K562 (cell line): ENCODE measurements around the gene ANKRD11. TPM values are rescaled to one million over a fixed set of nuclear protein-coding genes. Genes with fewer than 3 reads are reported as not detected.

Experiments used
- ATAC-seq: fragments of 200-7000 bp; cut with Tn5 transposase; 3 replicates; pipeline ENCODE4 v1.9.1; 2020; ENCODE audit warnings: moderate library complexity
- BruUV-seq: library from RNA; stranded (reverse); fragments of 400-500 nt; replicated peaks from 2 replicates; lab custom pipeline; 2021; lab: Mats Ljungman, UMichigan
- CTCF ChIA-PET: fragments of 300-600 bp; formaldehyde crosslinking; extraction: SDS; loops from one replicate; lab custom pipeline; 2021; ENCODE audit warnings: low intra/inter-chr PET ratio; lab: Yijun Ruan, JAX
- POLR2A ChIA-PET: fragments of 300-600, 350-650 bp; sonication (Branson Sonifier 250); formaldehyde crosslinking; extraction: SDS; loops from one replicate; lab custom pipeline; 2021; ENCODE audit warnings: antibody characterized with exemption, inconsistent platforms; lab: Yijun Ruan, JAX
- DNase-seq, 4 experiments: peaks; one replicate each; pipeline versions ENCODE4 v3.0.0 to v3.0.0-alpha.2; 2011 to 2018; ENCODE audit warnings: low spot score in 3 of 4, mixed read lengths in 3 of 4; ENCODE audit errors: extremely low read depth in 1 of 4
- FAIRE-seq: peaks from 2 replicates; lab custom pipeline; 2011; peaks lifted over from hg19 to GRCh38; lab: Jason Lieb, UNC
- H2AFZ ChIP-seq: 2 replicates; pipeline ENCODE4 v1.6.0; 2011; ENCODE audit warnings: low read depth, low read length, control low read depth, inconsistent platforms
- H3K27ac ChIP-seq: fragments of 200-600 bp; 3 replicates; pipeline ENCODE4 v1.8.0; 2011; ENCODE audit warnings: low read depth, mild to moderate bottlenecking, control low read depth, inconsistent platforms, low read length, moderate library complexity, mixed read lengths; ENCODE audit errors: extremely low read depth
- H3K27me3 ChIP-seq, 2 experiments: fragments of 300-600 bp in 1 of 2; 2 replicates in 1 of 2; 3 replicates in 1 of 2; pipeline versions ENCODE4 v1.6.0 to v1.8.0; 2011; ENCODE audit warnings: inconsistent platforms in 2 of 2, low read length in 2 of 2, mild to moderate bottlenecking in 1 of 2, mixed read lengths in 1 of 2, moderate library complexity in 1 of 2; ENCODE audit not compliant: control insufficient read depth in 2 of 2, insufficient read depth in 2 of 2
- H3K36me3 ChIP-seq: fragments of 300-600 bp; 3 replicates; pipeline ENCODE4 v1.8.0; 2011; ENCODE audit warnings: mild to moderate bottlenecking, low read length, inconsistent platforms; ENCODE audit not compliant: control insufficient read depth, insufficient read depth
- H3K4me1 ChIP-seq, 2 experiments: fragments of 200-600 bp in 1 of 2; replicated peaks in 1 of 2; 2 replicates in 1 of 2; 3 replicates in 1 of 2; pipeline versions ENCODE4 v1.5.1 to v1.8.0; 2011; ENCODE audit warnings: inconsistent platforms in 2 of 2, low read length in 2 of 2, mild to moderate bottlenecking in 1 of 2, mixed read lengths in 1 of 2, moderate library complexity in 1 of 2; ENCODE audit not compliant: control insufficient read depth in 2 of 2, insufficient read depth in 2 of 2
- H3K4me2 ChIP-seq: 2 replicates; pipeline ENCODE4 v1.6.1; 2011; ENCODE audit warnings: low read length, control low read depth, inconsistent platforms, mixed read lengths; ENCODE audit not compliant: insufficient read depth
- H3K4me3 ChIP-seq: fragments of 200-600 bp; sonication (generic), shearing (Covaris generic); 2 replicates; pipeline ENCODE4 v1.5.1; 2016; ENCODE audit warnings: control low read depth, inconsistent platforms
- H3K79me2 ChIP-seq: fragments of 200-600 bp; 3 replicates; pipeline ENCODE4 v1.8.0; 2011; ENCODE audit warnings: low read length, inconsistent platforms; ENCODE audit not compliant: control insufficient read depth, insufficient read depth
- H3K9ac ChIP-seq, 2 experiments: 2 replicates each; pipeline versions ENCODE4 v1.6.0 to v1.6.1; 2011; ENCODE audit warnings: low read depth in 2 of 2, low read length in 2 of 2, control low read depth in 1 of 2, inconsistent platforms in 1 of 2, mild to moderate bottlenecking in 1 of 2, mixed read lengths in 1 of 2; ENCODE audit not compliant: insufficient read depth in 1 of 2
- H3K9me1 ChIP-seq: one replicate; pipeline ENCODE4 v1.6.0; 2011; ENCODE audit warnings: inconsistent platforms, mild to moderate bottlenecking, low read length, moderate library complexity; ENCODE audit not compliant: control insufficient read depth, insufficient read depth
- H3K9me3 ChIP-seq: replicated peaks from 2 replicates; pipeline ENCODE4 v1.5.1; 2011; ENCODE audit warnings: low read depth, low read length, inconsistent platforms; ENCODE audit not compliant: control insufficient read depth, insufficient read depth
- H4K20me1 ChIP-seq: replicated peaks from 2 replicates; pipeline ENCODE4 v1.6.1; 2011; ENCODE audit warnings: low read length, inconsistent platforms, mixed read lengths; ENCODE audit not compliant: control insufficient read depth, insufficient read depth
- FOXJ3 ChIP-seq: sonication (generic); formaldehyde crosslinking; IDR thresholded peaks from 2 replicates; pipeline ENCODE4 v1.4.0; 2020; ENCODE audit warnings: mild to moderate bottlenecking, missing genetic modification reagents
- HOXB6 ChIP-seq: fragments of 250-450 bp; sonication (Bioruptor Pico); IDR thresholded peaks from 2 replicates; pipeline ENCODE4 v1.5.1; 2022; ENCODE audit warnings: mild to moderate bottlenecking, borderline replicate concordance
- NR2C2 ChIP-seq, 2 experiments: fragments of 200-800 bp in 1 of 2; sonication (Bioruptor generic) in 1 of 2; sonication (generic) in 1 of 2; formaldehyde crosslinking in 1 of 2; IDR thresholded peaks; 2 replicates each; pipeline versions ENCODE4 v1.6.1 to v1.8.0; 2016 to 2022; ENCODE audit warnings: mild to moderate bottlenecking in 1 of 2, missing compliant biosample characterization in 1 of 2, missing genetic modification characterization in 1 of 2, missing genetic modification reagents in 1 of 2
- PCBP2 ChIP-seq: fragments of 200-400 bp; formaldehyde crosslinking; IDR thresholded peaks from 2 replicates; pipeline ENCODE4 v1.6.1; 2018; ENCODE audit warnings: low read length, low read depth, mild to moderate bottlenecking, moderate library complexity; ENCODE audit not compliant: poor library complexity, severe bottlenecking
- RBM22 ChIP-seq: fragments of 200-400 bp; formaldehyde crosslinking; IDR thresholded peaks from 2 replicates; pipeline ENCODE4 v1.6.1; 2018; ENCODE audit warnings: low read length, low read depth; ENCODE audit not compliant: poor library complexity, severe bottlenecking
- ZBTB33 ChIP-seq: sonication (generic); formaldehyde crosslinking; IDR thresholded peaks from 2 replicates; pipeline ENCODE4 v1.8.1; 2023; ENCODE audit warnings: mild to moderate bottlenecking, missing genetic modification reagents
- ZNF146 ChIP-seq: IDR thresholded peaks from one replicate; pipeline ENCODE4 v1.6.1; 2018; ENCODE audit warnings: missing compliant biosample characterization; ENCODE audit not compliant: unreplicated experiment
- ZNF224 ChIP-seq: sonication (generic); formaldehyde crosslinking; IDR thresholded peaks from 2 replicates; pipeline ENCODE4 v1.8.0; 2022; ENCODE audit warnings: mild to moderate bottlenecking, missing genetic modification reagents
- ZNF395 ChIP-seq: fragments of 200-800 bp; sonication (Bioruptor generic); IDR thresholded peaks from 2 replicates; pipeline ENCODE4 v1.6.1; 2017; ENCODE audit warnings: missing genetic modification characterization, missing compliant biosample characterization
- ZNF584 ChIP-seq: fragments of 200-800 bp; sonication (Bioruptor generic); IDR thresholded peaks from 2 replicates; pipeline ENCODE4 v1.6.1; 2016; ENCODE audit warnings: low read depth, mild to moderate bottlenecking, missing genetic modification characterization, missing compliant biosample characterization
- WGBS: fragments of 100-300 bp; shearing (Covaris generic); methylation state at CpG from one replicate; pipeline ENCODE4 v1.1.6; 2016; ENCODE audit warnings: low coverage, mixed read lengths; ENCODE audit not compliant: insufficient coverage; ENCODE audit errors: missing lambda C conversion rate; 5-methylcytosine and 5-hydroxymethylcytosine counted together
- in situ Hi-C: fragments of 300-500 bp; cut with MboI; formaldehyde crosslinking; loops from 4 replicates; pipeline ENCODE4 v1.15.0; 2018; ENCODE audit warnings: inconsistent platforms, mixed read lengths
- intact Hi-C: fragments of 100-400 bp; cut with micrococcal nuclease; formaldehyde crosslinking; loops from 2 replicates; pipeline ENCODE4 v1.14.2; 2022
- polyA plus RNA-seq, 8 experiments: library from polyadenylated mRNA; depleted of rRNA in 4 of 8; stranded (reverse) in 5 of 8; unstranded in 3 of 8; fragments of >200 nt; fragmentation: Nextera tagmentation in 2 of 8; fragmentation: Illumina TruSeq in 1 of 8; extraction: Ambion mirVana in 2 of 8; extraction: Trizol in 1 of 8; gene quantifications; 2 replicates each; pipeline versions ENCODE4 v1.2.1 to v1.2.3, GENCODE V29; 2011 to 2014; ENCODE audit warnings: inconsistent platforms in 1 of 8, missing spikeins in 1 of 8
- total RNA-seq, 7 experiments: library from RNA; depleted of rRNA in 6 of 7; stranded (reverse); fragments of >200 nt in 6 of 7; fragmentation: Illumina TruSeq in 2 of 7; extraction: Trizol in 2 of 7; gene quantifications; 2 replicates each; pipeline versions ENCODE4 v1.2.1 to v1.2.3, GENCODE V29; 2011 to 2021; ENCODE audit warnings: low replicate concordance in 1 of 7

ANKRD11 gene
- total and polyA plus RNA-seq, 9 of the 15 experiments (the other 6 are each of a cell fraction or from before 2014, with no cell fraction given): 4.7 to 126 (median 31.7) TPM

GRCh38 chr16:89272631-89273030, 217.7 kb downstream of the ANKRD11 start:
- Histone ChIP-seq H3K9me3 (no peaks in the 10 kb centered on the region), H3K9ac (no peak overlapping the region), H3K36me3 (peaks cover 88% of the 10 kb centered on the region), H3K4me3 (no peak overlapping the region), H2AFZ (no peak overlapping the region), H3K4me2 (no peak overlapping the region), H3K27me3 (no peaks in the 10 kb centered on the region), H3K79me2 (no peaks in the 10 kb centered on the region; the same call in 1 of the 3 replicates), H3K27ac (no peak overlapping the region), H4K20me1 (no peaks in the 10 kb centered on the region), H3K9me1 (peaks cover 3% of the 10 kb centered on the region), H3K4me1 (peaks cover 0 to 28% of the 10 kb centered on the region in 2 experiments; a peak in 1 of 5 replicates)
- WGBS: 91% methylated on average over 6 of the region's 6 CpGs
- in situ Hi-C loops (no loop called here), intact Hi-C loops (no loop called here)
- DNase-seq (no peak), ATAC-seq (no peak), FAIRE-seq (no peak)
- BruUV-seq: no TSS peak
- ChIA-PET CTCF (interaction anchor here (0.7 kb wide), 1 partner anchor 44 kb away, joined by 3 read pairs; no protein-coding TSS in a partner anchor), POLR2A (interaction anchor here (1.8 kb wide), 1 partner anchor 9 kb away, joined by 5 read pairs; no protein-coding TSS in a partner anchor)
- peak; percentile 65 for TF ChIP-seq ZNF146 (CRISPR knock-in tag)
- no peak for TF ChIP-seq PCBP2

GRCh38 chr16:89270666-89271345, 219.6 kb downstream of the ANKRD11 start:
- H3K27me3 ChIP-seq: no peaks in the 10 kb centered on the region
- no peaks in the 10 kb centered on the region; the same call in 1 of the 3 replicates for H3K79me2 ChIP-seq
- DNase-seq: no peak
- no peak overlapping the region for H3K4me3 ChIP-seq
- no peak for FAIRE-seq
- H3K4me1 ChIP-seq: peaks cover 0 to 21% of the 10 kb centered on the region in 2 experiments; a peak in 1 of 5 replicates
- no peaks in the 10 kb centered on the region for H3K9me3 ChIP-seq
- H3K27ac ChIP-seq: no peak overlapping the region
- 97% methylated on average over 31 of the region's 32 CpGs for WGBS
- intact Hi-C loops (no loop called here), in situ Hi-C loops (no loop called here)
- ChIA-PET CTCF (no interaction called here), POLR2A (interaction anchor here (0.8 kb wide), 1 partner anchor 8 kb away, joined by 4 read pairs; no protein-coding TSS in a partner anchor)
- H3K4me2 ChIP-seq: no peak overlapping the region
- H3K9me1 ChIP-seq: no peaks in the 10 kb centered on the region
- peaks cover 84% of the 10 kb centered on the region for H3K36me3 ChIP-seq
- no peak overlapping the region for H3K9ac ChIP-seq
- H2AFZ ChIP-seq: no peak overlapping the region
- no TSS peak for BruUV-seq
- ATAC-seq: no peak
- no peaks in the 10 kb centered on the region for H4K20me1 ChIP-seq
- TF ChIP-seq ZNF395 (CRISPR knock-in tag) (no peak), ZNF224 (CRISPR knock-in tag) (no peak), RBM22 (peak; percentile 79), HOXB6 (CRISPR knock-in tag) (no peak), ZBTB33 (CRISPR knock-in tag) (peak; percentile 66; the same call in 1 of the 2 replicates), FOXJ3 (CRISPR knock-in tag) (no peak), ZNF584 (CRISPR knock-in tag) (no peak), NR2C2 (CRISPR knock-in tag; IDR thresholded peaks at IDR 0.05) (no peak), NR2C2 (tag; IDR thresholded peaks at IDR 0.05) (no peak)
